K562 (cell line): ENCODE measurements around the gene TMA7B. TPM values are rescaled to one million over a fixed set of nuclear protein-coding genes. Genes with fewer than 3 reads are reported as not detected.

ENCODE experiments used
- CBFA2T3 ChIP-seq: fragments of 450-650 bp; IDR thresholded peaks from 2 replicates; pipeline ENCODE4 v1.6.1; 2017
- CBX1 ChIP-seq: sonication (generic); IDR thresholded peaks from 2 replicates; pipeline ENCODE4 v1.6.1; 2016; ENCODE audit warnings: antibody characterized with exemption, low read depth, mild to moderate bottlenecking
- COPS2 ChIP-seq: fragments of 450-650 bp; conservative IDR thresholded peaks from 2 replicates; pipeline ENCODE4 v1.6.1; 2016; ENCODE audit warnings: mild to moderate bottlenecking, moderate library complexity
- EWSR1 ChIP-seq: fragments of 450-650 bp; IDR thresholded peaks from 2 replicates; pipeline ENCODE4 v1.6.1; 2018; ENCODE audit warnings: borderline replicate concordance, mild to moderate bottlenecking, low read depth, moderate library complexity; ENCODE audit not compliant: partially characterized antibody
- FOSL1 ChIP-seq: fragments of 200-800 bp; sonication (Bioruptor generic); conservative IDR thresholded peaks from 2 replicates; pipeline ENCODE4 v1.6.1; 2016; ENCODE audit warnings: missing genetic modification characterization, missing compliant biosample characterization
- GTF2F1 ChIP-seq: IDR thresholded peaks from 2 replicates; pipeline ENCODE4 v1.6.1; 2011; ENCODE audit warnings: low read depth, low read length, improper control_type of control experiment
- JUND ChIP-seq, 2 experiments: IDR thresholded peaks; 2 replicates in 1 of 2; 3 replicates in 1 of 2; pipeline ENCODE4 v1.6.1; 2011; ENCODE audit warnings: borderline replicate concordance in 2 of 2, low read depth in 2 of 2, low read length in 2 of 2, improper control_type of control experiment in 1 of 2, missing biosample characterization in 1 of 2, missing genetic modification characterization in 1 of 2, missing genetic modification reagents in 1 of 2
- KLF1 ChIP-seq: fragments of 450-650 bp; IDR thresholded peaks from 2 replicates; pipeline ENCODE4 v1.6.1; 2016; ENCODE audit warnings: missing genetic modification characterization, missing compliant biosample characterization
- LCOR ChIP-seq: sonication (generic); formaldehyde crosslinking; IDR thresholded peaks from 2 replicates; pipeline ENCODE4 v1.8.0; 2022; ENCODE audit warnings: mild to moderate bottlenecking, missing genetic modification reagents
- PHB ChIP-seq: fragments of 250-450 bp; sonication (Bioruptor Pico); IDR thresholded peaks from 2 replicates; pipeline ENCODE4 v1.5.0; 2021
- RFX7 ChIP-seq: fragments of 250-450 bp; sonication (Bioruptor Pico); IDR thresholded peaks from 2 replicates; pipeline ENCODE4 v1.5.1; 2021; ENCODE audit warnings: mild to moderate bottlenecking
- SMC3 ChIP-seq: conservative IDR thresholded peaks from 2 replicates; pipeline ENCODE4 v1.6.1; 2011; ENCODE audit warnings: low read depth, low read length, improper control_type of control experiment; ENCODE audit not compliant: insufficient read depth
- SRF ChIP-seq, 2 experiments: fragments of 250-450, 450-650 bp in 1 of 2; sonication (Bioruptor Pico) in 1 of 2; sonication (generic) in 1 of 2; formaldehyde crosslinking; IDR thresholded peaks; 2 replicates each; pipeline versions ENCODE4 v1.5.0 to v1.5.1; 2020 to 2022; ENCODE audit warnings: mild to moderate bottlenecking in 1 of 2, missing genetic modification reagents in 1 of 2
- SUPT5H ChIP-seq: fragments of 450-650 bp; IDR thresholded peaks from 2 replicates; pipeline ENCODE4 v1.6.1; 2016
- ZBTB1 ChIP-seq: sonication (generic); formaldehyde crosslinking; IDR thresholded peaks from 2 replicates; pipeline ENCODE4 v1.8.1; 2023; ENCODE audit warnings: missing genetic modification reagents, low read depth, mild to moderate bottlenecking, borderline replicate concordance
- ZNF232 ChIP-seq: sonication (generic); formaldehyde crosslinking; IDR thresholded peaks from 2 replicates; pipeline ENCODE4 v1.8.0; 2022; ENCODE audit warnings: mild to moderate bottlenecking, missing genetic modification reagents
- ZNF668 ChIP-seq: fragments of 250-450 bp; sonication (Bioruptor Pico); IDR thresholded peaks from 2 replicates; pipeline ENCODE4 v1.8.0; 2022; ENCODE audit warnings: mild to moderate bottlenecking, inconsistent platforms
- polyA plus RNA-seq, 8 experiments: library from polyadenylated mRNA; depleted of rRNA in 4 of 8; stranded (reverse) in 5 of 8; unstranded in 3 of 8; fragments of >200 nt; fragmentation: Nextera tagmentation in 2 of 8; fragmentation: Illumina TruSeq in 1 of 8; extraction: Ambion mirVana in 2 of 8; extraction: Trizol in 1 of 8; gene quantifications; 2 replicates each; pipeline versions ENCODE4 v1.2.1 to v1.2.3, GENCODE V29; 2011 to 2014; ENCODE audit warnings: inconsistent platforms in 1 of 8, missing spikeins in 1 of 8
- total RNA-seq, 7 experiments: library from RNA; depleted of rRNA in 6 of 7; stranded (reverse); fragments of >200 nt in 6 of 7; fragmentation: Illumina TruSeq in 2 of 7; extraction: Trizol in 2 of 7; gene quantifications; 2 replicates each; pipeline versions ENCODE4 v1.2.1 to v1.2.3, GENCODE V29; 2011 to 2021; ENCODE audit warnings: low replicate concordance in 1 of 7
- TF ChIP-seq, protein P1 (sequence below): sonication (generic); formaldehyde crosslinking; IDR thresholded peaks from 2 replicates; pipeline ENCODE4 v1.8.0; 2022; ENCODE audit warnings: mild to moderate bottlenecking, missing genetic modification reagents
- TF ChIP-seq, protein P2 (sequence below): fragments of 250-450 bp; sonication (Bioruptor Pico); IDR thresholded peaks from 2 replicates; pipeline ENCODE4 v1.4.0; 2020; ENCODE audit warnings: mild to moderate bottlenecking, moderate library complexity
- TF ChIP-seq, protein P3 (sequence below): sonication (generic); formaldehyde crosslinking; IDR thresholded peaks from 2 replicates; pipeline ENCODE4 v1.8.0; 2023; ENCODE audit warnings: missing genetic modification reagents, mild to moderate bottlenecking, borderline replicate concordance

TMA7B gene
- total and polyA plus RNA-seq, 9 of the 15 experiments (the other 6 are each of a cell fraction or from before 2014, with no cell fraction given), result 5.6 to 14.2 (median 11.8) TPM

DNA sequence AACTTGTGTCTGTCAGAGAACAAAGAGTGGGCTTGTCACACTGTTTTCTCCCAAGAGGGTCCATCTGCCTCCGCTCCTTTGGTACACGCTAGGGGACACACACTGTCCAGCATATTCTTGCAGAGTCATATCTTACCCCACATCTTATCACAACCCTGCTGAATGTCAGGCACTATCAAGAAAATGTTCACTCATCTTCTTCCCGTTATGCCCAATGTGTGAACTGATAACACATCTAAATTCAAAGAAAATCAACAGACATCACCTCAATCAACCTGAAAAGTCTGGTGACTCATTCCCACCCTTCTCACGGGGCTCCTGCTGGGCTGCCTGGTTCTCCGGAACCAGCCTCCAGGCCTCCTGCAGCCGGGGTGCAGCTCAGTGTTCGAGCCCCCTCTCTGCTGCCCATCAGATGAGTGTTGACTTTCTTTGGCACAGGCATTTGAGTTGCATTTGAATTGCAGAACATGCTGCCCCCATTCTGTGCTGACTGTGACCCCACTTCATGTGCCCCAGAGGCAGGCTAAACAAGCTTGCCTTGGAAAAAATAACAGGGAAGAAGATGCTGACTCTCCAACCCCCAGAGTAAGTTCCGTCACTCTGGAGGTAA is 40.0 kb upstream of the TMA7B start (continued):
- TF ChIP-seq, protein P1, sequence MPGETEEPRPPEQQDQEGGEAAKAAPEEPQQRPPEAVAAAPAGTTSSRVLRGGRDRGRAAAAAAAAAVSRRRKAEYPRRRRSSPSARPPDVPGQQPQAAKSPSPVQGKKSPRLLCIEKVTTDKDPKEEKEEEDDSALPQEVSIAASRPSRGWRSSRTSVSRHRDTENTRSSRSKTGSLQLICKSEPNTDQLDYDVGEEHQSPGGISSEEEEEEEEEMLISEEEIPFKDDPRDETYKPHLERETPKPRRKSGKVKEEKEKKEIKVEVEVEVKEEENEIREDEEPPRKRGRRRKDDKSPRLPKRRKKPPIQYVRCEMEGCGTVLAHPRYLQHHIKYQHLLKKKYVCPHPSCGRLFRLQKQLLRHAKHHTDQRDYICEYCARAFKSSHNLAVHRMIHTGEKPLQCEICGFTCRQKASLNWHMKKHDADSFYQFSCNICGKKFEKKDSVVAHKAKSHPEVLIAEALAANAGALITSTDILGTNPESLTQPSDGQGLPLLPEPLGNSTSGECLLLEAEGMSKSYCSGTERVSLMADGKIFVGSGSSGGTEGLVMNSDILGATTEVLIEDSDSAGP (CRISPR knock-in tag), result no peak
- peak; percentile 95 for TF ChIP-seq CBFA2T3
- TF ChIP-seq, protein P2, sequence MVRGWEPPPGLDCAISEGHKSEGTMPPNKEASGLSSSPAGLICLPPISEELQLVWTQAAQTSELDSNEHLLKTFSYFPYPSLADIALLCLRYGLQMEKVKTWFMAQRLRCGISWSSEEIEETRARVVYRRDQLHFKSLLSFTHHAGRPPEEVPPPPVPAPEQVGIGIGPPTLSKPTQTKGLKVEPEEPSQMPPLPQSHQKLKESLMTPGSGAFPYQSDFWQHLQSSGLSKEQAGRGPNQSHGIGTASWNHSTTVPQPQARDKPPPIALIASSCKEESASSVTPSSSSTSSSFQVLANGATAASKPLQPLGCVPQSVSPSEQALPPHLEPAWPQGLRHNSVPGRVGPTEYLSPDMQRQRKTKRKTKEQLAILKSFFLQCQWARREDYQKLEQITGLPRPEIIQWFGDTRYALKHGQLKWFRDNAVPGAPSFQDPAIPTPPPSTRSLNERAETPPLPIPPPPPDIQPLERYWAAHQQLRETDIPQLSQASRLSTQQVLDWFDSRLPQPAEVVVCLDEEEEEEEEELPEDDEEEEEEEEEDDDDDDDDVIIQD (CRISPR knock-in tag), result no peak
- no peak for TF ChIP-seq SUPT5H
- TF ChIP-seq GTF2F1, result no peak
- peak; percentile 93 for TF ChIP-seq FOSL1 (tag)
- no peak for TF ChIP-seq KLF1 (tag)
- TF ChIP-seq ZBTB1 (CRISPR knock-in tag), result no peak
- TF ChIP-seq SRF (CRISPR knock-in tag; IDR thresholded peaks at IDR 0.05), result no peak
- TF ChIP-seq SMC3, result no peak
- 0 out of 2 replicates have a peak, but pooled peaks have one; percentile 32 for TF ChIP-seq LCOR
- no peak for TF ChIP-seq PHB (CRISPR knock-in tag)
- TF ChIP-seq, protein P3, sequence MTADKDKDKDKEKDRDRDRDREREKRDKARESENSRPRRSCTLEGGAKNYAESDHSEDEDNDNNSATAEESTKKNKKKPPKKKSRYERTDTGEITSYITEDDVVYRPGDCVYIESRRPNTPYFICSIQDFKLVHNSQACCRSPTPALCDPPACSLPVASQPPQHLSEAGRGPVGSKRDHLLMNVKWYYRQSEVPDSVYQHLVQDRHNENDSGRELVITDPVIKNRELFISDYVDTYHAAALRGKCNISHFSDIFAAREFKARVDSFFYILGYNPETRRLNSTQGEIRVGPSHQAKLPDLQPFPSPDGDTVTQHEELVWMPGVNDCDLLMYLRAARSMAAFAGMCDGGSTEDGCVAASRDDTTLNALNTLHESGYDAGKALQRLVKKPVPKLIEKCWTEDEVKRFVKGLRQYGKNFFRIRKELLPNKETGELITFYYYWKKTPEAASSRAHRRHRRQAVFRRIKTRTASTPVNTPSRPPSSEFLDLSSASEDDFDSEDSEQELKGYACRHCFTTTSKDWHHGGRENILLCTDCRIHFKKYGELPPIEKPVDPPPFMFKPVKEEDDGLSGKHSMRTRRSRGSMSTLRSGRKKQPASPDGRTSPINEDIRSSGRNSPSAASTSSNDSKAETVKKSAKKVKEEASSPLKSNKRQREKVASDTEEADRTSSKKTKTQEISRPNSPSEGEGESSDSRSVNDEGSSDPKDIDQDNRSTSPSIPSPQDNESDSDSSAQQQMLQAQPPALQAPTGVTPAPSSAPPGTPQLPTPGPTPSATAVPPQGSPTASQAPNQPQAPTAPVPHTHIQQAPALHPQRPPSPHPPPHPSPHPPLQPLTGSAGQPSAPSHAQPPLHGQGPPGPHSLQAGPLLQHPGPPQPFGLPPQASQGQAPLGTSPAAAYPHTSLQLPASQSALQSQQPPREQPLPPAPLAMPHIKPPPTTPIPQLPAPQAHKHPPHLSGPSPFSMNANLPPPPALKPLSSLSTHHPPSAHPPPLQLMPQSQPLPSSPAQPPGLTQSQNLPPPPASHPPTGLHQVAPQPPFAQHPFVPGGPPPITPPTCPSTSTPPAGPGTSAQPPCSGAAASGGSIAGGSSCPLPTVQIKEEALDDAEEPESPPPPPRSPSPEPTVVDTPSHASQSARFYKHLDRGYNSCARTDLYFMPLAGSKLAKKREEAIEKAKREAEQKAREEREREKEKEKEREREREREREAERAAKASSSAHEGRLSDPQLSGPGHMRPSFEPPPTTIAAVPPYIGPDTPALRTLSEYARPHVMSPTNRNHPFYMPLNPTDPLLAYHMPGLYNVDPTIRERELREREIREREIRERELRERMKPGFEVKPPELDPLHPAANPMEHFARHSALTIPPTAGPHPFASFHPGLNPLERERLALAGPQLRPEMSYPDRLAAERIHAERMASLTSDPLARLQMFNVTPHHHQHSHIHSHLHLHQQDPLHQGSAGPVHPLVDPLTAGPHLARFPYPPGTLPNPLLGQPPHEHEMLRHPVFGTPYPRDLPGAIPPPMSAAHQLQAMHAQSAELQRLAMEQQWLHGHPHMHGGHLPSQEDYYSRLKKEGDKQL, result no peak
- no peak for TF ChIP-seq EWSR1
- TF ChIP-seq ZNF668 (CRISPR knock-in tag), result no peak
- TF ChIP-seq RFX7 (CRISPR knock-in tag), result no peak
- no peak for TF ChIP-seq CBX1
- TF ChIP-seq COPS2, result no peak
- TF ChIP-seq JUND (IDR thresholded peaks at IDR 0.05; ENCODE audit: borderline replicate concordance, low read depth, low read length), result peak; percentile 96
- peak; percentile 94; the same call in 2 of the 3 replicates for TF ChIP-seq JUND (tag; IDR thresholded peaks at IDR 0.05; ENCODE audit: borderline replicate concordance, low read depth, low read length)
- TF ChIP-seq ZNF232, result no peak
